ENCODE results near the gene AK2.
A peak's percentile ranks its signal among the peaks of the same experiment; 100 is the strongest.

The AK2 gene

DNA sequence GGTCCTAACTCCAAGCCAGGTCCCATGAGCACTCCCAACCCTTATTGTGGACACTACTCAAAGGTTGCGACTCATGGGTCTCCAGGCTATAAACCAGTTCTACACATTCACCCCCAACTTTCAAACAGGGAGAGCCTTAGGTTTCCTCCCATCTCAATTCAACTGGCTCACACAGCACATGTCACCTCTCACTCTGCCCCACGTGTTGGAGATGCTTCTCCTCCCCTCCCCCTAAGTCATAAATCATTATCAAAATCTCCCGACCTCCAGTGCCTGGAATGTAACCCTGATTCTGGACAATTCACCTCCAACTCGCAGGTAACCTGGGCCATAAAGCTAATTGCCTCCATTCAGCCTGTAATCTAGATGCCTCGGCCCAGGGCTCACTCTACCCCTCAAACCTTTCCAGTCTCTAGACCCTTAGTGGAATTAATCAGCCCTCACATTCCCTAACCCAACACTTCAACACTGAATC is 595 bp downstream of the AK2 start:
- no peak overlapping the region for H3K14ac ChIP-seq (ENCODE audit: low read length)
- H3K9me3 ChIP-seq (replicated peaks in 1 of 2; ENCODE audit: control insufficient read depth in 2 of 2, insufficient read depth in 1 of 2, low read depth in 1 of 2, low read length in 2 of 2): no peaks in the 10 kb centered on the region
- H2AFZ ChIP-seq (ENCODE audit: low read length): peak overlapping the region; percentile 86
- H2AK5ac ChIP-seq (ENCODE audit: low read depth, low read length): peak overlapping the region; percentile 42
- H2BK5ac ChIP-seq (ENCODE audit: low read length): no peak overlapping the region
- no peak for DNase-seq (ENCODE audit: low spot score)
- peak overlapping the region; percentile 58 for H2BK120ac ChIP-seq (ENCODE audit: low read depth, low read length)
- no peak overlapping the region for H2BK15ac ChIP-seq (ENCODE audit: low read length)
- H3K18ac ChIP-seq (ENCODE audit: low read length): no peak overlapping the region
- H3K4me1 ChIP-seq (ENCODE audit: control insufficient read depth in 2 of 2, insufficient read depth in 1 of 2, low read depth in 1 of 2, low read length in 2 of 2): peaks cover 5 to 8% of the 10 kb centered on the region in 2 donors
- H3K79me1 ChIP-seq (ENCODE audit: low read depth, low read length): peaks cover 5% of the 10 kb centered on the region
- H3K4me3 ChIP-seq (ENCODE audit: low read length in 2 of 2): peak overlapping the region; percentile 79 to 85
- H3K27me3 ChIP-seq (ENCODE audit: control insufficient read depth in 3 of 3, insufficient read depth in 3 of 3, low read depth in 1 of 3, low read length in 3 of 3): no peaks in the 10 kb centered on the region
- H4K8ac ChIP-seq (ENCODE audit: low read depth, low read length): no peak overlapping the region
- peak overlapping the region; percentile 87 for H3K9ac ChIP-seq (ENCODE audit: low read depth, low read length, poor library complexity)
- H3K23ac ChIP-seq (ENCODE audit: low read depth, low read length, poor library complexity): no peak overlapping the region
- H3K4me2 ChIP-seq (ENCODE audit: insufficient read depth, low read length, poor library complexity, severe bottlenecking): peak overlapping the region; percentile 88
- no peak overlapping the region for H4K91ac ChIP-seq (ENCODE audit: low read depth, low read length, poor library complexity)
- H3K36me3 ChIP-seq (replicated peaks in 1 of 2; ENCODE audit: control insufficient read depth in 2 of 2, insufficient read depth in 2 of 2, low read length in 2 of 2): peaks cover 2 to 38% of the 10 kb centered on the region in 2 donors
- H3K4ac ChIP-seq (ENCODE audit: low read length): no peak overlapping the region
- WGBS, 2 donors (ENCODE audit: extremely low coverage in 2 of 2, insufficient read length in 2 of 2, insufficient replicate concordance in 1 of 2): no CpG with 5 or more reads among the region's 5 CpGs
- H2BK12ac ChIP-seq (ENCODE audit: low read length): no peak overlapping the region
- no peak overlapping the region for H3K27ac ChIP-seq (replicated peaks; ENCODE audit: low read length)

DNA sequence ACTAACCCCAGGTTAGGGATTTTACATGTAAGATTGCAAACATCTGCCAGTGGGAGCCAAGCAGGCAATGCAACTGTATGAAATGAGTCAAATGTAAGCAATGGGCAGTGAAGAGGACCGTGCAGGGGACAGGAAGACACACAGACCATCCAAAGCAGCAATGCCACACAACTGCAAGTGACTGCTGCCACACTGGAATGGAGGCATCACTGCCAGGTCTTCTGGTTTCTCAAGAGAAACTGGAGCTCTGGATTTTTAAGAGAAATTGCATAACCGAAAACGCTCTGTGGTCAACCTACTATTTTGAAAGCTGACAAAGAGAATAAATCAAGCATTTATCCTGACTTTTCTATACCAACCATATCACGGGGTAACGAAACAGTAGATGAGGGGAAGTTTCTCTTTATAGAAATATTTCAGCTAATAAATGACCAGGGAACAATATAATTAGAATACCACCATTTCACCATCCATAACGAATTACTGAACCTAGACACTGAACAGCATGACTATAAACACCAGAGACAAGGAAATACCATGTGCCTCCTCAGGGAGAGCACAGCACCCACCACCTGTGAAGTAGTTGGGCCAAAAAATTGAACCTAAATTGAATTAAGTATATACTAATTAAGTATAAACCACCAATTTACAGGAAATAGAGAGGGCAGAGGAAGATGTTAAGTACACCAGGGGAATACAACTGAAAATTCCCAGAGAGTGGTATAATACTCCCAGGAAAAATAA is 4.4 kb downstream of the AK2 start:
- no peaks in the 10 kb centered on the region for H3K9me3 ChIP-seq (replicated peaks in 1 of 2; ENCODE audit: control insufficient read depth in 2 of 2, insufficient read depth in 1 of 2, low read depth in 1 of 2, low read length in 2 of 2)
- no peak overlapping the region for H4K91ac ChIP-seq (ENCODE audit: low read depth, low read length, poor library complexity)
- H2AFZ ChIP-seq (ENCODE audit: low read length): no peak overlapping the region
- no peak overlapping the region for H3K27ac ChIP-seq (replicated peaks; ENCODE audit: low read length)
- no peak overlapping the region for H3K18ac ChIP-seq (ENCODE audit: low read length)
- no peaks in the 10 kb centered on the region for H3K27me3 ChIP-seq (ENCODE audit: control insufficient read depth in 3 of 3, insufficient read depth in 3 of 3, low read depth in 1 of 3, low read length in 3 of 3)
- no peak for DNase-seq (ENCODE audit: low spot score)
- peaks cover 3 to 73% of the 10 kb centered on the region in 2 donors for H3K36me3 ChIP-seq (replicated peaks in 1 of 2; ENCODE audit: control insufficient read depth in 2 of 2, insufficient read depth in 2 of 2, low read length in 2 of 2)
- no peak overlapping the region for H2BK15ac ChIP-seq (ENCODE audit: low read length)
- no peak overlapping the region for H2BK5ac ChIP-seq (ENCODE audit: low read length)
- no peak overlapping the region for H3K4ac ChIP-seq (ENCODE audit: low read length)
- H3K4me3 ChIP-seq (ENCODE audit: low read length in 2 of 2): no peak overlapping the region
- H3K79me1 ChIP-seq (ENCODE audit: low read depth, low read length): peaks cover 7% of the 10 kb centered on the region
- H3K14ac ChIP-seq (ENCODE audit: low read length): no peak overlapping the region
- no peak overlapping the region for H3K9ac ChIP-seq (ENCODE audit: low read depth, low read length, poor library complexity)
- peaks cover 5 to 8% of the 10 kb centered on the region in 2 donors for H3K4me1 ChIP-seq (ENCODE audit: control insufficient read depth in 2 of 2, insufficient read depth in 1 of 2, low read depth in 1 of 2, low read length in 2 of 2)
- H2AK5ac ChIP-seq (ENCODE audit: low read depth, low read length): no peak overlapping the region
- H4K8ac ChIP-seq (ENCODE audit: low read depth, low read length): no peak overlapping the region
- no CpG with 5 or more reads among the region's 6 CpGs for WGBS, 2 donors (ENCODE audit: extremely low coverage in 2 of 2, insufficient read length in 2 of 2, insufficient replicate concordance in 1 of 2)
- H2BK120ac ChIP-seq (ENCODE audit: low read depth, low read length): no peak overlapping the region
- H3K4me2 ChIP-seq (ENCODE audit: insufficient read depth, low read length, poor library complexity, severe bottlenecking): no peak overlapping the region
- H2BK12ac ChIP-seq (ENCODE audit: low read length): no peak overlapping the region
- H3K23ac ChIP-seq (ENCODE audit: low read depth, low read length, poor library complexity): no peak overlapping the region

DNA sequence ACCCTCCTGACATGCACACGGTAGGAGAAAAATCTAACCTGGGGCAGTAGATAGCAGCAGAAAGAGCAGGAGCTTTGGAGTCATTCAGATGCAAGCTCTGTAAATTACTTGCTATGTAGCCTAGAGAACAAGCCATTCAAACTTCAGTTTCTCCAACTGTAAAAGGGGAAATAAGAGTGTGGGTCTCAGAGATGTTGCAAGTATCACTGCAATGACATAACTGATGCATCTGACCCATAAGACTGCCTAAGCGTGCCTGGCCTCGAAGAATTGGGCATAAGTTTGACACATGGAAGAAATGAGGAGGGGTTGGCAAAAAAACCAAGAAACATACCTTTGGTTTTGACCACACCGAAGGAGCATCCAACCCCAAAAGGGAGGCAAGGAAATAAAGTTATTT is 5.2 kb downstream of the AK2 start:
- Histone ChIP-seq H3K4ac (ENCODE audit: low read length) (no peak overlapping the region), H3K27ac (replicated peaks; ENCODE audit: low read length) (no peak overlapping the region), H2BK15ac (ENCODE audit: low read length) (no peak overlapping the region), H3K23ac (ENCODE audit: low read depth, low read length, poor library complexity) (no peak overlapping the region), H3K27me3 (ENCODE audit: control insufficient read depth in 3 of 3, insufficient read depth in 3 of 3, low read depth in 1 of 3, low read length in 3 of 3) (no peaks in the 10 kb centered on the region), H3K9me3 (replicated peaks in 1 of 2; ENCODE audit: control insufficient read depth in 2 of 2, insufficient read depth in 1 of 2, low read depth in 1 of 2, low read length in 2 of 2) (no peaks in the 10 kb centered on the region), H2AFZ (ENCODE audit: low read length) (no peak overlapping the region), H3K36me3 (replicated peaks in 1 of 2; ENCODE audit: control insufficient read depth in 2 of 2, insufficient read depth in 2 of 2, low read length in 2 of 2) (peaks cover 3 to 73% of the 10 kb centered on the region in 2 donors), H3K14ac (ENCODE audit: low read length) (no peak overlapping the region), H2BK120ac (ENCODE audit: low read depth, low read length) (no peak overlapping the region), H2AK5ac (ENCODE audit: low read depth, low read length) (no peak overlapping the region), H3K4me1 (ENCODE audit: control insufficient read depth in 2 of 2, insufficient read depth in 1 of 2, low read depth in 1 of 2, low read length in 2 of 2) (peaks cover 5 to 8% of the 10 kb centered on the region in 2 donors), H3K79me1 (ENCODE audit: low read depth, low read length) (peaks cover 6% of the 10 kb centered on the region), H3K18ac (ENCODE audit: low read length) (no peak overlapping the region), H2BK5ac (ENCODE audit: low read length) (no peak overlapping the region), H3K4me2 (ENCODE audit: insufficient read depth, low read length, poor library complexity, severe bottlenecking) (no peak overlapping the region), H3K4me3 (ENCODE audit: low read length in 2 of 2) (no peak overlapping the region), H4K91ac (ENCODE audit: low read depth, low read length, poor library complexity) (no peak overlapping the region), H4K8ac (ENCODE audit: low read depth, low read length) (no peak overlapping the region), H3K9ac (ENCODE audit: low read depth, low read length, poor library complexity) (no peak overlapping the region), H2BK12ac (ENCODE audit: low read length) (no peak overlapping the region)
- WGBS, 2 donors (ENCODE audit: extremely low coverage in 2 of 2, insufficient read length in 2 of 2, insufficient replicate concordance in 1 of 2): no CpG with 5 or more reads among the region's 4 CpGs
- no peak for DNase-seq (ENCODE audit: low spot score)

DNA sequence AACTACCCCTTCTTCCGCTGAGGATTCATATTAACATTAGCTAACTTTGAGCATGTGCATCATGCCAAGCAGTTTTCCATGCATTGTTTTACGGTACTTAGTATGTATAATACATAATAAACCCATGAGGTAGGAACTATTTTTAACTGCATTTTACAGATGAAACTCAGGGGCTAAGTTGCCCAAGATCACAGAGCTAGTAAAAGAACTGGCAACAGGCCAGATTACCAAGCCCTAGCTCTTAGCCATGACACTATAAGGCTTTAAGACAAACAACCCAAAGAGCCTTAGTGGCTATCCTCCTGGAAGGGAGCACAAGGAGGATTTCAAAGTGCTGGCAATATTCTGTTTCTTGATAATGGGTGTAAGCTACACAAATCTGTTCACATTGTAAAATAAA is 6.1 kb downstream of the AK2 start:
- Histone ChIP-seq H2AFZ (ENCODE audit: low read length) (no peak overlapping the region), H4K8ac (ENCODE audit: low read depth, low read length) (no peak overlapping the region), H3K9ac (ENCODE audit: low read depth, low read length, poor library complexity) (no peak overlapping the region), H2BK12ac (ENCODE audit: low read length) (no peak overlapping the region), H2BK15ac (ENCODE audit: low read length) (no peak overlapping the region), H3K4me3 (ENCODE audit: low read length in 2 of 2) (no peak overlapping the region), H3K4me1 (ENCODE audit: control insufficient read depth in 2 of 2, insufficient read depth in 1 of 2, low read depth in 1 of 2, low read length in 2 of 2) (peaks cover 0 to 7% of the 10 kb centered on the region in 2 donors), H2AK5ac (ENCODE audit: low read depth, low read length) (no peak overlapping the region), H3K9me3 (replicated peaks in 1 of 2; ENCODE audit: control insufficient read depth in 2 of 2, insufficient read depth in 1 of 2, low read depth in 1 of 2, low read length in 2 of 2) (no peaks in the 10 kb centered on the region), H3K18ac (ENCODE audit: low read length) (no peak overlapping the region), H3K4me2 (ENCODE audit: insufficient read depth, low read length, poor library complexity, severe bottlenecking) (no peak overlapping the region), H3K36me3 (replicated peaks in 1 of 2; ENCODE audit: control insufficient read depth in 2 of 2, insufficient read depth in 2 of 2, low read length in 2 of 2) (peaks cover 3 to 73% of the 10 kb centered on the region in 2 donors), H3K79me1 (ENCODE audit: low read depth, low read length) (peaks cover 5% of the 10 kb centered on the region), H4K91ac (ENCODE audit: low read depth, low read length, poor library complexity) (no peak overlapping the region), H2BK5ac (ENCODE audit: low read length) (no peak overlapping the region), H3K4ac (ENCODE audit: low read length) (no peak overlapping the region), H3K27me3 (ENCODE audit: control insufficient read depth in 3 of 3, insufficient read depth in 3 of 3, low read depth in 1 of 3, low read length in 3 of 3) (no peaks in the 10 kb centered on the region), H3K27ac (replicated peaks; ENCODE audit: low read length) (no peak overlapping the region), H3K23ac (ENCODE audit: low read depth, low read length, poor library complexity) (no peak overlapping the region), H3K14ac (ENCODE audit: low read length) (no peak overlapping the region), H2BK120ac (ENCODE audit: low read depth, low read length) (no peak overlapping the region)
- WGBS, 2 donors (ENCODE audit: extremely low coverage in 2 of 2, insufficient read length in 2 of 2, insufficient replicate concordance in 1 of 2): no CpG with 5 or more reads among the region's 2 CpGs
- no peak for DNase-seq (ENCODE audit: low spot score)
